Spleen (tissue), 7 donors: Measurements from ENCODE around the gene PDE6H.

Experiments used
- CTCF ChIP-seq, 11 experiments: fragments of 200-600 bp in 7 of 11; fragments of 450-650 bp in 4 of 11; sonication (generic) in 4 of 11; IDR thresholded peaks in 8 of 11; conservative IDR thresholded peaks in 3 of 11; 1 replicate in 7 of 11; 2 replicates in 4 of 11; pipeline versions ENCODE4 v1.4.0 to v1.8.0; 2016 to 2021; ENCODE audit warnings: antibody characterized with exemption in 11 of 11, inconsistent platforms in 4 of 11, mild to moderate bottlenecking in 1 of 11
- POLR2AphosphoS5 ChIP-seq, 3 donors: sonication (generic); formaldehyde crosslinking; IDR thresholded peaks; one replicate each; pipeline ENCODE4 v1.5.1; 2017; ENCODE audit warnings: antibody characterized with exemption in 3 of 3
- donor health status: DM: no; HTN: no; CAD: no; lungs with moderate emphysema.
- donor health status: DM: no; HTN: no; CAD: no.
- donor health status: DM: no; HTN: no; CAD: no.

GRCh38 chr12:14946162-14946561 is 26.7 kb upstream of the PDE6H start:
- TF ChIP-seq CTCF (IDR thresholded peaks at IDR 0.05 in 8 of 11, conservative IDR thresholded peaks at IDR 0.05 in 3 of 11): no peak
- TF ChIP-seq POLR2AphosphoS5 (IDR thresholded peaks at IDR 0.05): no peak
